Neural progenitor cell (in vitro differentiated cells): Measurements from ENCODE around the gene PTPRT. TPM values are rescaled to one million over a fixed set of nuclear protein-coding genes. Genes with fewer than 3 reads are reported as not detected.

Source experiments
- DNase-seq: peaks from one replicate; pipeline ENCODE4 v3.0.0-alpha.2; 2016; ENCODE audit warnings: low spot score
- H2AFZ ChIP-seq: fragments of 200-600 bp; sonication (generic); replicated peaks from 2 replicates; pipeline ENCODE4 v1.6.1; 2016; ENCODE audit warnings: antibody characterized with exemption
- H3F3A ChIP-seq: fragments of 200-600 bp; sonication (generic); 2 replicates; pipeline ENCODE4 v1.6.1; 2016; ENCODE audit warnings: antibody characterized with exemption, low read depth
- H3K27ac ChIP-seq: fragments of 200-600 bp; sonication (generic); 2 replicates; pipeline ENCODE4 v1.5.1; 2016; ENCODE audit warnings: mild to moderate bottlenecking
- H3K27me3 ChIP-seq: fragments of 200-600 bp; sonication (generic); 2 replicates; pipeline ENCODE4 v1.6.1; 2016; ENCODE audit warnings: mild to moderate bottlenecking, moderate library complexity
- H3K36me3 ChIP-seq: fragments of 200-600 bp; sonication (generic); 2 replicates; pipeline ENCODE4 v1.5.1; 2016
- H3K4me1 ChIP-seq: fragments of 200-600 bp; sonication (generic); 2 replicates; pipeline ENCODE4 v1.6.1; 2016; ENCODE audit warnings: mixed run types
- H3K4me2 ChIP-seq: fragments of 200-600 bp; sonication (generic); 2 replicates; pipeline ENCODE4 v1.6.1; 2016
- H3K4me3 ChIP-seq: fragments of 200-600 bp; sonication (generic); 2 replicates; pipeline ENCODE4 v1.5.1; 2016
- H3K79me2 ChIP-seq: fragments of 200-600 bp; sonication (generic); 2 replicates; pipeline ENCODE4 v1.6.1; 2016; ENCODE audit warnings: low read depth
- H3K9ac ChIP-seq: fragments of 200-600 bp; sonication (generic); 2 replicates; pipeline ENCODE4 v1.6.1; 2016
- H3K9me3 ChIP-seq: fragments of 200-600 bp; sonication (generic); 2 replicates; pipeline ENCODE4 v1.5.1; 2016; ENCODE audit warnings: low read depth
- H4K20me1 ChIP-seq: fragments of 200-600 bp; sonication (generic); 2 replicates; pipeline ENCODE4 v1.6.1; 2016; ENCODE audit warnings: low read depth
- H3K27ac Mint-ChIP-seq: 3 replicates; pipeline ENCODE4 v1.8.0; 2021; ENCODE audit warnings: mixed read lengths
- H3K27me3 Mint-ChIP-seq: 2 replicates; pipeline ENCODE4 v1.8.0; 2022; ENCODE audit warnings: low read depth, mild to moderate bottlenecking, inconsistent platforms, moderate library complexity, mixed read lengths; ENCODE audit not compliant: insufficient read depth
- H3K36me3 Mint-ChIP-seq: 3 replicates; pipeline ENCODE4 v1.8.0; 2021; ENCODE audit warnings: mixed read lengths
- H3K4me1 Mint-ChIP-seq: 3 replicates; pipeline ENCODE4 v1.8.0; 2021; ENCODE audit warnings: mixed read lengths
- H3K4me3 Mint-ChIP-seq: 3 replicates; pipeline ENCODE4 v1.8.0; 2021; ENCODE audit warnings: mild to moderate bottlenecking, moderate library complexity, mixed read lengths
- H3K9me3 Mint-ChIP-seq: 3 replicates; pipeline ENCODE4 v1.8.0; 2020; ENCODE audit warnings: mixed read lengths
- CTCF ChIP-seq: fragments of 200-600 bp; sonication (generic); IDR thresholded peaks from 2 replicates; pipeline ENCODE4 v1.5.1; 2017; ENCODE audit warnings: antibody characterized with exemption, mild to moderate bottlenecking
- EZH2 ChIP-seq: fragments of 200-600 bp; sonication (generic); IDR thresholded peaks from 2 replicates; pipeline ENCODE4 v1.6.1; 2017; ENCODE audit warnings: antibody characterized with exemption, mild to moderate bottlenecking, moderate library complexity
- EZH2phosphoT487 ChIP-seq: fragments of 200-600 bp; sonication (generic); IDR thresholded peaks from 2 replicates; pipeline ENCODE4 v1.6.1; 2017; ENCODE audit warnings: antibody characterized with exemption
- total RNA-seq: library from RNA; depleted of rRNA; stranded (reverse); fragments of >200 nt; gene quantifications from 2 replicates; pipeline ENCODE4 v1.2.3, GENCODE V29; 2015; ENCODE audit warnings: low replicate concordance

Gene PTPRT
- total RNA-seq, 1 donor from 2014 or later, result 1.1 TPM

GRCh38 chr20:42380287-42380686 is 809.4 kb downstream of the PTPRT start:
- Histone ChIP-seq H3K9me3 (no peaks in the 10 kb centered on the region), H3K79me2 (no peaks in the 10 kb centered on the region), H3K27me3 (no peaks in the 10 kb centered on the region), H3K27ac (no peak overlapping the region), H3K4me2 (no peak overlapping the region), H4K20me1 (no peaks in the 10 kb centered on the region), H3K4me1 (no peaks in the 10 kb centered on the region), H3F3A (no peaks in the 10 kb centered on the region), H3K4me3 (no peak overlapping the region), H3K36me3 (no peaks in the 10 kb centered on the region), H3K9ac (no peak overlapping the region), H2AFZ (no peak overlapping the region)
- H3K36me3 Mint-ChIP-seq, result no peaks in the 10 kb centered on the region
- no peak for TF ChIP-seq EZH2phosphoT487
- TF ChIP-seq CTCF, result no peak
- no peak for TF ChIP-seq EZH2
- peaks cover 2% of the 10 kb centered on the region for H3K9me3 Mint-ChIP-seq
- H3K4me3 Mint-ChIP-seq, result no peak overlapping the region
- no peaks in the 10 kb centered on the region for H3K27me3 Mint-ChIP-seq
- H3K27ac Mint-ChIP-seq, result no peak overlapping the region
- peaks cover 3% of the 10 kb centered on the region for H3K4me1 Mint-ChIP-seq
- DNase-seq, result no peak

GRCh38 chr20:42379385-42379784 is 810.3 kb downstream of the PTPRT start:
- Mint-ChIP-seq H3K27ac (no peak overlapping the region), H3K36me3 (no peaks in the 10 kb centered on the region), H3K9me3 (peaks cover 2% of the 10 kb centered on the region), H3K27me3 (no peaks in the 10 kb centered on the region), H3K4me1 (peaks cover 3% of the 10 kb centered on the region), H3K4me3 (no peak overlapping the region)
- Histone ChIP-seq H3K9me3 (no peaks in the 10 kb centered on the region), H3K79me2 (no peaks in the 10 kb centered on the region), H3K4me3 (no peak overlapping the region), H3K27me3 (no peaks in the 10 kb centered on the region), H3K36me3 (no peaks in the 10 kb centered on the region), H3F3A (no peaks in the 10 kb centered on the region), H3K9ac (no peak overlapping the region), H3K27ac (no peak overlapping the region), H3K4me2 (no peak overlapping the region), H4K20me1 (no peaks in the 10 kb centered on the region), H3K4me1 (no peaks in the 10 kb centered on the region), H2AFZ (no peak overlapping the region)
- DNase-seq, result no peak
- TF ChIP-seq CTCF, result no peak
- no peak for TF ChIP-seq EZH2phosphoT487
- no peak for TF ChIP-seq EZH2

GRCh38 chr20:42378826-42379225 is 810.9 kb downstream of the PTPRT start:
- Mint-ChIP-seq H3K36me3 (no peaks in the 10 kb centered on the region), H3K4me3 (no peak overlapping the region), H3K4me1 (peaks cover 3% of the 10 kb centered on the region), H3K9me3 (peaks cover 2% of the 10 kb centered on the region), H3K27me3 (no peaks in the 10 kb centered on the region), H3K27ac (no peak overlapping the region)
- no peaks in the 10 kb centered on the region for H4K20me1 ChIP-seq
- H3K27me3 ChIP-seq, result no peaks in the 10 kb centered on the region
- H2AFZ ChIP-seq, result no peak overlapping the region
- H3K36me3 ChIP-seq, result no peaks in the 10 kb centered on the region
- no peaks in the 10 kb centered on the region for H3K4me1 ChIP-seq
- H3F3A ChIP-seq, result no peaks in the 10 kb centered on the region
- H3K27ac ChIP-seq, result no peak overlapping the region
- no peak overlapping the region for H3K4me2 ChIP-seq
- no peak for TF ChIP-seq EZH2phosphoT487
- no peak for TF ChIP-seq CTCF
- TF ChIP-seq EZH2, result no peak
- DNase-seq, result no peak
- no peaks in the 10 kb centered on the region for H3K9me3 ChIP-seq
- no peak overlapping the region for H3K9ac ChIP-seq
- H3K4me3 ChIP-seq, result no peak overlapping the region
- no peaks in the 10 kb centered on the region for H3K79me2 ChIP-seq
